ENCODE results near the gene FAM81A. TPM values are rescaled to one million over a fixed set of nuclear protein-coding genes. Genes with fewer than 3 reads are reported as not detected.
"Not testable (repeated sequence)": the region's sequence is repeated elsewhere in the genome, so short reads cannot be mapped to it uniquely, and the experiment has no call there.

FAM81A gene
- total and polyA plus RNA-seq, 9 donors, result 0.35 to 5.1 (median 0.85) TPM

- intact Hi-C loops (cut with DNase I), result no loop called here
- no peak for TF ChIP-seq CTCF (IDR thresholded peaks at IDR 0.05)
- TF ChIP-seq POLR2A (IDR thresholded peaks at IDR 0.05), result no peak
- TF ChIP-seq EP300 (IDR thresholded peaks at IDR 0.05), result no peak
- H3K4me3 ChIP-seq, result no peak overlapping the region
- no peaks in the 10 kb centered on the region for H3K4me1 ChIP-seq (ENCODE audit: insufficient read depth)
- WGBS, 3 donors, result 67 to 82% (median 75%) methylated on average over 1 of the region's 1 CpG
- H3K36me3 ChIP-seq, result no peaks in the 10 kb centered on the region
- H3K9me3 ChIP-seq, result no peaks in the 10 kb centered on the region
- H3K27me3 ChIP-seq, result no peaks in the 10 kb centered on the region
- no peak for DNase-seq
- H3K27ac ChIP-seq, result no peak overlapping the region
Observed at GRCh38 chr15:59419170-59419569, 18.8 kb upstream of the FAM81A start.

GRCh38 chr15:59420108-59420507, 17.9 kb upstream of the FAM81A start:
- intact Hi-C loops (cut with DNase I), result no loop called here
- no peak for DNase-seq
- Histone ChIP-seq H3K36me3 (no peaks in the 10 kb centered on the region), H3K27me3 (no peaks in the 10 kb centered on the region), H3K4me3 (no peak overlapping the region), H3K4me1 (ENCODE audit: insufficient read depth) (no peaks in the 10 kb centered on the region), H3K9me3 (no peaks in the 10 kb centered on the region), H3K27ac (no peak overlapping the region)
- 76 to 87% (median 76%) methylated on average over 3 of the region's 3 CpGs for whole genome bisulfite sequencing, 3 donors
- TF ChIP-seq CTCF (IDR thresholded peaks at IDR 0.05) (no peak), POLR2A (IDR thresholded peaks at IDR 0.05) (no peak), EP300 (IDR thresholded peaks at IDR 0.05) (no peak)

GRCh38 chr15:59420986-59421618, 16.9 kb upstream of the FAM81A start:
- no peak overlapping the region for H3K4me3 ChIP-seq
- no peaks in the 10 kb centered on the region for H3K4me1 ChIP-seq (ENCODE audit: insufficient read depth)
- no peak for DNase-seq
- no peaks in the 10 kb centered on the region for H3K9me3 ChIP-seq
- H3K27me3 ChIP-seq, result no peaks in the 10 kb centered on the region
- intact Hi-C loops (cut with DNase I), result no loop called here
- no peaks in the 10 kb centered on the region for H3K36me3 ChIP-seq
- 23 to 33% (median 31%) methylated on average over 11 to 12 of the region's 16 CpGs for WGBS, 3 donors
- TF ChIP-seq EP300 (IDR thresholded peaks at IDR 0.05) (no peak), POLR2A (IDR thresholded peaks at IDR 0.05) (no peak), CTCF (IDR thresholded peaks at IDR 0.05) (no peak)
- no peak overlapping the region for H3K27ac ChIP-seq

- intact Hi-C loops (cut with DNase I), result no loop called here
- TF ChIP-seq CTCF (IDR thresholded peaks at IDR 0.05) (no peak), EP300 (IDR thresholded peaks at IDR 0.05) (no peak), POLR2A (IDR thresholded peaks at IDR 0.05) (no peak)
- no peak overlapping the region for H3K4me3 ChIP-seq
- no peaks in the 10 kb centered on the region for H3K27me3 ChIP-seq
- H3K9me3 ChIP-seq, result no peaks in the 10 kb centered on the region
- H3K4me1 ChIP-seq (ENCODE audit: insufficient read depth), result no peaks in the 10 kb centered on the region
- H3K27ac ChIP-seq, result no peak overlapping the region
- no peaks in the 10 kb centered on the region for H3K36me3 ChIP-seq
- WGBS, 3 donors, result 49 to 74% (median 65%) methylated on average over 4 to 5 of the region's 5 CpGs
- DNase-seq, result no peak
Observed at GRCh38 chr15:59424616-59425015, 13.4 kb upstream of the FAM81A start.

- H3K27ac ChIP-seq; H3K4me1 ChIP-seq (ENCODE audit: insufficient read depth); H3K4me3 ChIP-seq; H3K27me3 ChIP-seq; H3K36me3 ChIP-seq; H3K9me3 ChIP-seq; DNase-seq; intact Hi-C loops (cut with DNase I): not testable (repeated sequence)
- 76 to 82% (median 77%) methylated on average over 3 of the region's 3 CpGs for WGBS, 3 donors
Observed at GRCh38 chr15:59428898-59429297, 9.1 kb upstream of the FAM81A start.

Measured in ovary (tissue), 9 donors.